NCI-H82 treated with DMSO at 0.1 percent for 48 hours (cell line): Measurements from ENCODE around the gene ABCA4.

ENCODE experiments used
- DNase-seq: peaks from one replicate; lab custom pipeline; 2025; ENCODE audit not compliant: unreplicated experiment; lab: John Stamatoyannopoulos, UW

ABCA4 gene

DNA sequence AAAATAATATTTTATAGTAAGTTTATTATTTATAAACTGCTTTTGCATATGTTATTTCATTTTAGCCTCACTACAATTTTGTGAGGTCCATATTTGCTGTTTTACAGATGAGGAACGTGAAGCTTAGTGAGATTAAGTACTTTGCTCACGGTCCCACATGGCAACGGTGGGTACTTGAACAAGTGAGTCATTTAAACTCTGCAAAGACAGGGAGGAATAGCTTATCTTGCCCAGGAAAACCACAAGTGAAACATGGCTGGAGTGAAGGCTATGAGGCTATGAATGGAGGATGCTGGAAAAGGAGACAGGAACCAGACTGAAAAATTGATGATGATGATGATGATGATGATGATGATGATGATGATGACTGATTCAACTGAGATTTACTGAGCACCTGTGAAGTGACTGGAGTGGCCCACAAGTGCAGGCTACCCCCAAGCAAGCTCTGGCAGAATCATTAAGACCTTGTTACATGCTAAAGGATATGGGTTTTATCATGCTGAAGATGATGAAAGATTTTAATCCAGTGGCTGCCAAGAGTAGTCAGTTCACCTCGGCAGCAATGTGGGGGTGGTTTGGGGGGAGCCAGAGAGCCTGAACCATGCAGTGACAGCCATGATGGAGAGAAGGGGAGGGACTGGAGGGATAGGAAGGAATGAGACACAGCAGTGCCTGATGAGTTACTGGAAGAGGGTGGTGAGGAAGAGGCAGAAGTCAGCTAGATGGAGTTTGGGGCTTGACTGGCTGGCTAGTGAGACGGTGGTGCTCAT is 1.4 kb upstream of the ABCA4 start:
- DNase-seq: no peak

DNA sequence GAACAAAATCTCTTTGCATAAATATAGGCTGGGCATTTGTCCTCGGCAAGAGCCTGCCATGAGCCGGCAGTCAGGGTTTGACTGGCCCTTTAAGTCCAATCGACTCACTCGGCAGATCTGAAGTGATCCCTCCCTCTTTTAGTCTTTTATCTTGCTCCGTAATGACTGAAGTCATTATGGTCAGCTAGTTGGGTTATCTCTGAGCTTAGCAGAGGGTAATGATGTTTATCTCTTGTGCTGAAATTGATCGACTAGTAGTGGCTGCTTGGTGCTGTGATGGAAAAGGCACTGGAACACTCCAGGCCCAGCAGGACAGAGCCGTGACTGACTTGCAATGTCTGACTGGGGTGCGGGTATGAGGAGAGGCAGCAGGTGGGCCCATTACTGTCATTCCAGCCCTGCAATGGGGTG is 468 bp upstream of the ABCA4 start:
- peak; percentile 90 for DNase-seq

DNA sequence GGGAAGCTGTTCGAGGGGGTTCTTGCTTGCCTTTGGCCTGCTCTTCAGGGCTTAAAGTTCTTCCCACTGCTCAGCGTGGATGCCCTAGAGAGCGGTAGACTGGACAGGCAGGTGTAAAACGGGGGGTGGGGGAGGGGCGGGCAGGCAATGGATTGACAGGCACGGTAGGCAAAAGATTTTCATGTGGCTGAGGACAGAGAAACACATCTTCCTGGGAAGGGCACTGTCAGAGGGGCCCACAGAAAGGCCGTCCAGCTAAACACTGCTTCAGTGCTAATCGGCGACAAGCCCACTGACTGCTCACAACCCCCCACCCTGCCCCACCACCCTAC is 412 bp downstream of the ABCA4 start:
- peak; percentile 35 for DNase-seq

DNA sequence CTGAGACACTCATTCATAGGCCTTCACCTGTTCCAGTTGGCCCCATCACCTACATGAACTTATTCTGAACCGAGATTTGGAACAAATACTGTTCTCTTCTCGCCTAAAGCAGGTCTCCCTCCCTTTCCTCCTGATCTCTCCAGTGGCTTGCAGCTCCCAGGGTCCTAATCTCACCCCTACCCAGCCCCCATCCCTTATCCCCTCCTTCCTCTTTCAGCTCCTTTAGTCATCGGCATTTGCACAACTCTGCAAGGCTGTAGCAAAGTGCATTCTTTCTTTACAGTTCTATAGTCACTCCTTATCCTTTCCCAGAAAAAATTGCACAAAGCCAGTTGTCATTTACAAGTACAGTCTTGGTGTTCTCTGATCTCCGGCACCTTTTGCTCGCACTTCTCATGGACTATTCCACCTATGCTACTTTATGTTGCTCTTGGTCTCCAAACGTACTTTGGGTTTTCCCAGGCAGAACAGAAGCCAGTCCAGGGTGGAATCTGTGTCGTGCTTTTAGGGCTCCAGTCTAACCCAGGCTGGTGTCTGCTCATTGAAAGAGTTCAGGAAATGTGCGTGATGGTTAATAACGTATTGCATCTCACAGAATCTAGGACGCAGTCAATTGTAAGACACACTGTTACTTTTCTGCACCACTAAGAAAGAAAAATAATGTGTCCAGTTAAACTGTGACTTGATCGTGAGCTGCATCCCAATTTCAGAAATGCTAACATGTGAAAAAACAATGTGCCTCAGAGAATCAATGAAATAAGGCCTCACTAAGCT is 965 bp downstream of the ABCA4 start:
- DNase-seq: peak; percentile 45

DNA sequence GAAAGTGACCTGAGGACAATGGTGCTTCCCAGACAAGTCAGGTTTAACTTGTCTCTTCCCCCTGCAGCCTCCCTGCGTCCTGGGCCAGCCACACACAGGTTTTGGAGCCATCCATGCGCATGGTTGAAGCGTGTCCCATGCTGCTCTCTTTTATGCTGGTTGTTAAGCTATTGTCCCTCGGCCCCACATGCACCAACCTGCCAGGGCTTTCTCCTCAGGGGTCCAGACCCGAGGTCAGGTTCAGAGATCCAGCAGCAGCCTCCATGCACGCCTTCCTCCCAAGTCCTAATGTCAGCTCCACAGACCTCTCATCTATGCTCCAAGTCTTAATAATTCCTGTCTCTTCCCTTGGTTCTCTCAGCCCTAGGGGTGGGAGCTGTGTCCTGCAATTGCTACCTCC is 1.6 kb downstream of the ABCA4 start:
- DNase-seq: no peak

DNA sequence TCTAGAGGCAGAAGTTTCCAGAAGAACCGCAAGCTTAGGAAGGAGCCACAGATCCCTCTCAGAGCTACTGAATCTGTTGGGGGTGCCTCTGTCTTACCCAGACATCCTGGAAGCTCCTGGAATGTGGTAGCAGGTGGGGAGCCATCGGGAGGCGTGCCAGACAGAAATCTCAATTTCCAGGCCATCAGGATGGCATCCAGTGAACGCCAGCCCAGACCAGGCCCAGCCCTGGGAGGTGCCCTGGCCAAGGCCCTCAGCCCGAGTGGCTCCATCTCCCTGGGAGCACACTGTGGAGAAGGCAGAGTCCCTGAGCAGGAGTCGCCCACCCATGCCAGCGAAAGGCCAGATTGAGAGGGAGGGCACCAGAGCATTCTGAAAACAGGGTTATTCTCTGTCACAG is 2.5 kb downstream of the ABCA4 start:
- no peak for DNase-seq

DNA sequence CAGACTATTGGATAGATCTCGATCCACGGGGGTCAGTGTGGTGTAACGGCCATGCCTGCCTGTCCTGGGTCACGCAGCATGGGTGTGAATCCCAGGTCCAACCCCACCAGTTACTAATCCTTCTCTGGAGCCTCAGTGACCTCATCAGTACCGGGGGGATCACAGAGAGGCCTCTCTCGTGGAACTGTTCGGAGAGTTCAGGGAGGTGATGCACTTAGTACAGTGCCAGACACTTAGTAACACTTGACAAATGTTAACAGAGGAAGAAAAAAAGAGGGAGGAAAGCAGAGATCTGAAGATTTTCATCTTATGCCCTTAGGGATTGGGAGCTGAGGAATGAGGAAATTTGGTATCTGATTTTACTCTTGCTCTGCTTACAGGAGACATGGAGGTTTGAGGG is 2.9 kb downstream of the ABCA4 start:
- no peak for DNase-seq

DNA sequence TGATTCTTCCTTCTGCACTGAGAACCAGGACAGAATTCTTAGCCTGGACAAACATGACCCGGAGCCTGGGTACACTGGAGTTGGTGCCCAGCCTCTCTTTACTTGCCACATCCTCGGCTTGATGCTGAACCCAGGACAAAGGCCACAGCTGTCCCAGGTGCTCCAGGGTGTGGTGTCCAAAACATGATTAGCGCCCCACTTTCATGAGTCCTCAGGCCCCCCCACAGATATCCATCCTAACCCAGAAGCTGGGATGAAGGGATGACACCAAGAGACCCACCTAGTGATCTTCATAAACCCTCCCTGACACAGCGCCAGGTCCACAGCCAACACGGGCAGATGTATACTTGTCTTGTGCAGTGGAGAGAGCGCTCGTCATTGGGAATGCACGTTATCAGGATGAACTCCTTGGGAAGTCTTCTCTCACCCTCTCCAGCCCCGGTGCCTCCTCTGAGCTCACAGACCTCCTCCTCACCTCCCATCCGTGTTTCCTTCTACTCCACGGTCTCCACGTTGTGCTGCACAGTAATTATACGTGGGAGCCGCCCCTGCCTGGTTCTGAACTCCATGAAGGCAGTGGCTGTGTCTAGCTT is 3.6 kb downstream of the ABCA4 start:
- no peak for DNase-seq

DNA sequence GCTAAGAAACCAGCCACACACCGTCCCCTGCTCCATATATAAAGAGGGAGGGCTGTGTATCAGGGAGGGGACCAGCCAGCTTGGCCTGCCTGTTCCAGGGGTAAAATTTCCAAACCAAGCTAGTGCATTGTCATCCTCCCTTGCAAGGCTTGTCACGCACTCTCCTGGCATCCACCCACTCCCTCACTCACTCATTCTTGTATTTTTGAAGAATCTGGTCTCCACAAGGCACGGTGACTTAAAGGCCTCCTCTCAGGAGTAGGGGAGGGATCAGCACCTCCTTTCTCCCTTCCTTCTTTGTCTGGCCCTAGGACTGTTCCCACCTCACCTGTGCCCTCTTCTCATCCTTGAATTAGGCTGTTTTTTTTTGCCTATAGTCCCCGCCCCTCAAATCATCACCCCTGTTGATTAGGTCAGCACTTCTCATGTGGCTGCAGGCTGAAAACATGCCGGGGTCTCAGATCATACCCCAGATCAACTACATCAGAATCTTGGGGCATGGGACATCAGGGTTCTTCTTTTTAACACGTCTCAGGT is 5.0 kb downstream of the ABCA4 start:
- DNase-seq: no peak

DNA sequence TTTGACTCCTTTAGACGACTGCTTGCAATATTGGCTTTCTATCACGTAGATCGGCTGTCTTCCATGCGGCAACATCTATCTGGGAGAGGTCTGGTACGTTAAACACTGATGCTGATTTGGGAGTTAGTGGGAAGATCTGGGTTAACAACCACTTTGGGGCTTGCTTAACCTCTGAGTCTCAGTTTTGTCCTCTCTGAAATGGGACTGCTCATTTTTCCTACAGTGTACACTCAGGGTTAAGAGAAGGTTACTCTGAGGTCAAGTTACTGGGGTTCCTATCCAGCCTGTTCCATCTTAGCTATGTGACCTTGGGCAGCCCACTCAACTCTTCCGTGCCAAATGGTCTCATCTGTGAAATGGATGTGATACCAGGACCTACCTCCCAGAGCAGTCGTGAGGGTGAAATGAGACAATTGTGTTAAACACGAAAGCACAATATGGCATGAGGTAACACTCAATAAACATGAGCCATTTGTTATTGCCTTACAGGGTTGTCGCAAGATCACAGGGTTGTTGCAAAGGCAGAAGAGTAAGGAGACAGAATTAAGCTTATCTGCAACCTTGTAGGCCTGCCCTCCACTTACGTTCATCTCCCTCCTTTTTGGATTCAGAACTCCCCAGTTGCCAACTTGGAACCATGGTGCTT is 5.6 kb downstream of the ABCA4 start:
- no peak for DNase-seq

DNA sequence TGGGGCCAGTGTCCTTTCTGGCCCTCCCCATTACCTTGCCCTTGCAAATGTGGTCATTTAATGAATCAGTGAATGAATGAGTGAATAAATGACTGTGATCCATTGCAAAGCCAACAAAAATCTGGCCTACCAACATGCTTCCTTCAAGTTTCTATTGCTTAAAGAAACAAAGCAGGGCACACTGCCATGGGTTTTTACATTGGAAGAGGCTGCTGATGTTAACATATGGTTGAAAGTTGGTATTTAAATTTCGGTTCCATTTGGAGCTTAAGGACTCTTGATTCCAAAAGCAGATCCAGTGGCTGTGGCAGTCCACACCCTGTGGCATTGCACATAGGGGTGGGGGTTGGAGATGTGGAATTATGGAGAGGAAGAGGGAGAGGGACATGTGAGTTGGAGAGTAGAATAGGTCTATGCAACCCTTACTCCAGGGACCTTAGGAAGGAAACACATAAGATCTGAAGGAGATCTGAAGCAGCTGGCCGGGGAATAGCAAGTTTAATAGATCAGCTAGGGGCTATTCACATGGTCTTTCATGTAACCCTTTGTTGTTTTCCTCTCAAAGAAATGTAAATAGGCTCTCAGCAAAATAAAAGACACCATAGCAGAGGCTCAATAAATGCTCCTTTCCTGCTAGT is 7.2 kb downstream of the ABCA4 start:
- DNase-seq: no peak

DNA sequence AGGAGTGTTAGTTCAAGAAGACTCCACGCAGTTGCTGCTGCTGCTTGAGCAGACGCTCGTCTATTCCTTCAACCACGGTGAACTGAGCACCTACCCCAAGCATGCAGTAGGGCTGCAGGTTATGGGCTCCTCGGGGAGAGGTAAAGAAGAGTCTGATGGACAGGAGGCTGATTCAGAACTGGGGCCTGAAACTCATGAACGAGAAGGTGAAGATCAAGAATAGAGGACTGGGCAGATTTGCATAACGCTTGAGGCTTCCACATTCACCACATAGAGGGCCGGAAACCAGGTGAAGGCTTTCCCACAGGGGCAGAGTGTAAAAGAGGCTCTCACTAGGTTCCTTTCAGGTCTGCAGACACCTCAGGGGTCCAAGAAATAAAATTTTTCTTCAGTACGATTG is 9.1 kb downstream of the ABCA4 start:
- no peak for DNase-seq

DNA sequence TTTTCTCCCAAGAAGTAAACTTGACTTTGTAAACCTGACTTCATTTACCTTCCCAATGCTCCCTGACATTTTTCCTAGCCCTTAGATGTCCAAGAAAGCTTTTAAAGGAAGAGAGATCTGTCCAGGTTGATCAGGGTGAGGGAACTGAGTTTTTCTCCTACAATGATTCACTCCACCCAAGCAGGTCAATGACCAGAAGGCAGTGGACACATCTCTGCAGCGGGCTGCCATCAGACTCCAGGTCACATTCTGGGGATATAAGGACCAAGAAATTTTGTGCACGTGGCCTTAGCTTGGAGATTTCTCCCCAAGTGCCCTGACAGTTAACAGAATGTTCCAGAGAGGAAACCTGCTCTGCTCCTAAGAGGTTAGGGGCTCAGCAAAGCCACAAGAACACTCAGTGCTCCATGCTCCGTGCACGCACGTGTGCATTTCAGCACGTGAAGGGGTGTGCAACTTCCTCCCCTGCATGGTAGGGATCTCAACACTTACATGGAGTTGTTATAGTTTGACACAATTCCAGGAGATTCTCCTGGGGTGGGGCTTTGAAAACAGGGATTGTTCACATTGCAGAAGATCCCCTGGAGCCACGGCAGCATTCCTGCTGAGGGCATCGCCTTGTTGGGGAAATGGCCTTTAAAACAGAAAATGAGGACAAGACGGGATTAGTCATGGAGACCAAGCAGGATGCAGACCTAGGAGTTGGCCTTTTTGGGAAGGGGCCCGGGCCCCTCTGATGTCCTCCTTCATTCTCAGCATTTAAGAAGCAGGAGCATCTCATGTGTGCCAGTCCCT is 9.8 kb downstream of the ABCA4 start:
- DNase-seq: no peak

DNA sequence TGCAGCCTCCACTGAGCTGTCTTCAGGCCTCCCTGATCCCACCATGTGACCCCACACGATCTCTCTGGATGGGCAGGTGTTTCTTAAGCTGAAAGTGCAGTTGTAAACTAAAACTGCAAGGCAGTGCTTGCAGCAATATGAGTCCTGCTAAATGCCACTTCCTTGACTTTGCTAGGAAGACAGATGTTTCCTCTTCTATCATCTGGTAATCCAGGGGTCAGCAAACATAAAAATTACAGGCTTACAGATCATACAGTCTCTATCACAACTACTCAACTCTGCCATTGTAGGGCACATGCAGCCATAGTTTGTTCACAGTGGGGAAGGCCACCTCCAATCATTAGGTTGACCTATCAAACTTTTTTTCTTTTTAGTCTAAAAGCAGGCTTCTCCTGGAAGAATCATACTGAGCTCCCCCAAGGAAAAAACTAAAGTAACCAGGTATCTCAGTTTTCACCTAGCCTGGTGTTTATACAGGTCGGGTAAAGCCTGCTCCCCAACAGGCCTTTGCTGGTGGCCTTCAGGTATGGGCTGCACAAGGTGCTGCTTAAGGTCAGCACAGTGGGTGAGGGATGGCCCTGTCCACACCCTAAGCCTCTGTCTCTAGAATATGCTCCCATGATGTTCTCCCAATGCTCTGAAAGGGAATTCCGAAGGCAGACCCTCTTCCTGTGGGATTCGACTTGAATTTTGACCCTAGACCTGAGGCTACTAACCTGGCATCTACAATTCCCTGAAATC is 10.8 kb downstream of the ABCA4 start:
- DNase-seq: no peak

DNA sequence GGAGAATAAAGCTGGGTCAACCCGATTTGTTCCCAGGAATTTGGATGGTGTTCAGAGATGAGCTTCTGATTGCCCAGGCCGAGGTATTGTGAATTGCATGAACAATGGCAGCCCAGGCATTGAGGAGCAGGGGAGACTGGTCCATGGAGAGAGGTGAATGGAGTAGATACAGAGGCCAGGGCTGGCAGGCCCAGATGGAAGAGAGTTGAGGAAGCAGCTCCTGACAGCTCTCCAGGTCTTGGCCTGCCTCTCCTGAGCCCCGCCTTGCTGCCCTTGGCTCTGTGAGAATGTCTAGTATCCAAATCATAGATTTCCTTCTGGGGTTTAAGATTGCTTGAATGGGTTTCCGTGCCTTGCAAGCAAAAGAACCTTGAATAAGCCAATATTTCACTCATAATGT is 11.5 kb downstream of the ABCA4 start:
- DNase-seq: no peak

DNA sequence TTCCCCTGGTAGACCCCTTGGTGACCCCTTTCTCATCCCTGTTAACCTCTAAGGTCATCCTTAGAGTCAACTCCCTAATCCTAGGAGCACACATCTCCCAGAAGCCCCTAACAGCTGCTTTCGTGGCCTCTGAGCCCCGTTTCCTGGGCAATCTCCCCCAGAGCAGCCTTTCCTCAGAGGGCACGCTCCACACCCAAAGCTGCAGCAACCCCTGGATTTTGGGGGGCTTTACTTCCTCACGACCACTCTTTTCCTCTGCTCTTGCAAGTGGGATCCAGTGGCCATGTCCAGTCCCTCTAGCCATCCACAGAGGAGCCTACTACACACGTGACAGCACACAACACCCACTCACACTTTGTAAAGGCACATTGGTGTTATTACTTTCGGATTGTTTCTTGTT is 13.8 kb downstream of the ABCA4 start:
- no peak for DNase-seq

DNA sequence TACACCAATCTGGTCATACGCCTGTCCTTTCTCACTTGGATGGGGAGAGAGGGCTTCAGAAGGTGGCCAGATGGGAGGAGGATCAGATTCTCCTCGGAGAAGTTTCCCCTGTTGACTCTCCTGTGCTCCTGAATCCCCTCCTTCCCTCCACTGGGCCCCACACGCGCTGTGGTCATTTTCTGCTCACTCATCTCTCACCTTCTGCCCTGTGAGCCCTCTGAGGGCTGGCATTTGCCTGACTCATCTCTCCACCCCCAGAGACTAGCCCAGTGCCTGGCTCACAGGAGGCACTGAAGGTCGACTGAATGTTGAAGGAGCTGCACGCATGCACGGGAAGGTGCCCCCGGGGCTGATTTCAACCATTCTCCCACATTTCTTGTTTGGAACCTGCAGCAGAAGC is 14.2 kb downstream of the ABCA4 start:
- no peak for DNase-seq

DNA sequence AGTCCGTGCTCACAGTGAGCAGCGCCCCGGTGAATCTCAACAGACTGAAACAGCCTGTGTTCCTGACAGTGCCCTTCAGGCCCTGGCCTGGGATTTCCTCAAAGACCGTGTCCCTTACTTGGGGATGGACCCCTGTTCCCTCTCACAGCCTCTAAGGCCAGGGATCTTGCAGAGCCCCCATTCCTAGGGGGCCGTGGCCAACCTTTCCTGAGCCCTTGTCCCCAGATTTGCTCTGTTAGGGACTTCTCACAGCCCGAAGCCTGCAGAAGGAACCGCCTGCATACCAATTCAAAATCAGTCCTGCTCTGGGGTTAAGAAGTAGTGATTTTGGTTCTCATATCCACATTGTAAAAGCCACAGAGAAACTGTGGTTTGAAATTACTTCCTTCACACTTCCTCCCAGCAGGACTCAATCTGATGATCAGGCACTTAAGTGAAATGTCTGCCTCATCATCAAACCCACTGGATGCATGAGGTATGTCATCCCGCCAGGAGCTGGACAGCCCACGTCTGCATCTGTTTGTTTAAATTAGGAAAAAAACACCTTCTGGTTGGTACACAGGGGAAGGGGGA is 14.9 kb downstream of the ABCA4 start:
- DNase-seq: no peak

DNA sequence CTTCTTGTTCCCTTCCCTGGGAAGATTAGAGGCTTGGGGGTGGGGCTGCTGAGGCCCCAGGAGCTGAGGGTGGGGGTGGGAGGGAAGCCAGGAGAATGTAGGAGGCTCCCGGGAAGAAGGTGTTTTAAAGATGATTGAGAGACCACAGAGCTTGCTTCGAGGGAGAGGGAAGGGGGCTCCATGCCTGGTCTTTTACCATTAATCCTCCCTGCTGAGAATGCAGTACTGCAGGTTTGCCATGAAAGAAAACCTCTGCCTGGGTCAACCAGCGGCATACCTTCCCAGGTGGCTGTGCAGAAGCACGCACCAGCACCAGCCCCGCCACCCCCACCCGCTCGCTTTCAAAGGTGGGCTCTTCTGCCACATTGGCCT is 15.4 kb downstream of the ABCA4 start:
- DNase-seq: no peak
